Body of pancreas (tissue), 4 donors: Measurements from ENCODE around the gene ANOS1.

ENCODE experiments used
- POLR2A ChIP-seq, 3 donors: fragments of 450-650 bp; IDR thresholded peaks; one replicate each; pipeline ENCODE4 v1.6.1; 2016; ENCODE audit warnings: antibody characterized with exemption in 3 of 3, mild to moderate bottlenecking in 2 of 3
- TF ChIP-seq, protein P1 (sequence below), 7 experiments: fragments of 450-650 bp in 4 of 7; fragments of 200-600 bp in 3 of 7; sonication (generic) in 3 of 7; IDR thresholded peaks; one replicate each; pipeline ENCODE4 v1.5.1; 2016 to 2019; ENCODE audit warnings: antibody characterized with exemption in 7 of 7

GRCh38 chrX:8689473-8689872 is 42.5 kb downstream of the ANOS1 start:
- TF ChIP-seq, protein P1, sequence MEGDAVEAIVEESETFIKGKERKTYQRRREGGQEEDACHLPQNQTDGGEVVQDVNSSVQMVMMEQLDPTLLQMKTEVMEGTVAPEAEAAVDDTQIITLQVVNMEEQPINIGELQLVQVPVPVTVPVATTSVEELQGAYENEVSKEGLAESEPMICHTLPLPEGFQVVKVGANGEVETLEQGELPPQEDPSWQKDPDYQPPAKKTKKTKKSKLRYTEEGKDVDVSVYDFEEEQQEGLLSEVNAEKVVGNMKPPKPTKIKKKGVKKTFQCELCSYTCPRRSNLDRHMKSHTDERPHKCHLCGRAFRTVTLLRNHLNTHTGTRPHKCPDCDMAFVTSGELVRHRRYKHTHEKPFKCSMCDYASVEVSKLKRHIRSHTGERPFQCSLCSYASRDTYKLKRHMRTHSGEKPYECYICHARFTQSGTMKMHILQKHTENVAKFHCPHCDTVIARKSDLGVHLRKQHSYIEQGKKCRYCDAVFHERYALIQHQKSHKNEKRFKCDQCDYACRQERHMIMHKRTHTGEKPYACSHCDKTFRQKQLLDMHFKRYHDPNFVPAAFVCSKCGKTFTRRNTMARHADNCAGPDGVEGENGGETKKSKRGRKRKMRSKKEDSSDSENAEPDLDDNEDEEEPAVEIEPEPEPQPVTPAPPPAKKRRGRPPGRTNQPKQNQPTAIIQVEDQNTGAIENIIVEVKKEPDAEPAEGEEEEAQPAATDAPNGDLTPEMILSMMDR (IDR thresholded peaks at IDR 0.05): no peak
- no peak for TF ChIP-seq POLR2A (IDR thresholded peaks at IDR 0.05)
